HEK293 (cell line): ENCODE results near the gene PCSK1N.

Experiments
- CTCF ChIA-PET: fragments of 350-600 bp; formaldehyde crosslinking; extraction: SDS; loops from one replicate; lab custom pipeline; 2021; ENCODE audit warnings: antibody characterized with exemption; lab: Yijun Ruan, JAX
- POLR2A ChIA-PET: fragments of 300-600 bp; formaldehyde crosslinking; extraction: SDS; loops from one replicate; lab custom pipeline; 2020; ENCODE audit warnings: antibody characterized with exemption, inconsistent platforms; lab: Yijun Ruan, JAX
- H3K27ac ChIP-seq: fragments of 200-500 bp; sonication (Bioruptor generic); 2 replicates; pipeline ENCODE4 v1.5.1; 2014; ENCODE audit warnings: low read depth, low read length, control low read depth, inconsistent platforms; ENCODE audit errors: extremely low read depth
- H3K36me3 ChIP-seq, 2 experiments: fragments of 200-500 bp in 1 of 2; sonication (Bioruptor generic) in 1 of 2; 1 replicate in 1 of 2; 2 replicates in 1 of 2; pipeline ENCODE4 v1.5.1; 2014 to 2017; ENCODE audit warnings: inconsistent platforms in 2 of 2, low read length in 2 of 2; ENCODE audit not compliant: control insufficient read depth in 2 of 2, insufficient read depth in 1 of 2
- H3K4me1 ChIP-seq: fragments of 200-500 bp; sonication (Bioruptor generic); 2 replicates; pipeline ENCODE4 v1.5.1; 2014; ENCODE audit warnings: mild to moderate bottlenecking, low read length, inconsistent platforms; ENCODE audit not compliant: control insufficient read depth, insufficient read depth
- H3K4me3 ChIP-seq: 2 replicates; pipeline ENCODE4 v1.5.1; 2011; ENCODE audit warnings: low read depth, mild to moderate bottlenecking, control low read depth, low read length, moderate library complexity
- H3K9me3 ChIP-seq: fragments of 200-500 bp; sonication (Bioruptor generic); 2 replicates; pipeline ENCODE4 v1.5.1; 2014; ENCODE audit warnings: low read depth, low read length, inconsistent platforms; ENCODE audit not compliant: control insufficient read depth, insufficient read depth
- OSR2 ChIP-seq: fragments of 450-650 bp; formaldehyde crosslinking; IDR thresholded peaks from 2 replicates; pipeline ENCODE4 v1.5.1; 2016; ENCODE audit warnings: missing biosample characterization, missing genetic modification characterization
- YY2 ChIP-seq: fragments of 450-650 bp; formaldehyde crosslinking; IDR thresholded peaks from 2 replicates; pipeline ENCODE4 v1.5.1; 2016; ENCODE audit warnings: missing biosample characterization, missing genetic modification characterization
- ZBTB7A ChIP-seq: fragments of 450-650 bp; formaldehyde crosslinking; IDR thresholded peaks from 2 replicates; pipeline ENCODE4 v1.5.1; 2016; ENCODE audit warnings: low read depth, missing biosample characterization, missing genetic modification characterization
- ZBTB8A ChIP-seq: fragments of 450-650 bp; formaldehyde crosslinking; IDR thresholded peaks from 2 replicates; pipeline ENCODE4 v1.5.1; 2016; ENCODE audit warnings: missing biosample characterization, missing genetic modification characterization
- ZNF155 ChIP-seq: fragments of 450-650 bp; formaldehyde crosslinking; IDR thresholded peaks from 2 replicates; pipeline ENCODE4 v1.5.1; 2016; ENCODE audit warnings: missing biosample characterization, missing genetic modification characterization
- ZNF16 ChIP-seq: fragments of 450-650 bp; formaldehyde crosslinking; IDR thresholded peaks from 2 replicates; pipeline ENCODE4 v1.5.1; 2016; ENCODE audit warnings: low read depth, missing biosample characterization, missing genetic modification characterization
- ZNF239 ChIP-seq: fragments of 450-650 bp; formaldehyde crosslinking; IDR thresholded peaks from 2 replicates; pipeline ENCODE4 v1.5.1; 2016; ENCODE audit warnings: missing biosample characterization, missing genetic modification characterization
- ZNF24 ChIP-seq: fragments of 450-650 bp; formaldehyde crosslinking; IDR thresholded peaks from 2 replicates; pipeline ENCODE4 v1.5.1; 2016; ENCODE audit warnings: missing biosample characterization, missing genetic modification characterization
- ZNF248 ChIP-seq: fragments of 450-650 bp; formaldehyde crosslinking; IDR thresholded peaks from 2 replicates; pipeline ENCODE4 v1.5.1; 2017; ENCODE audit warnings: missing biosample characterization, missing genetic modification characterization
- ZNF292 ChIP-seq: fragments of 450-650 bp; formaldehyde crosslinking; IDR thresholded peaks from 2 replicates; pipeline ENCODE4 v1.5.1; 2016; ENCODE audit warnings: low read depth, missing biosample characterization, missing genetic modification characterization, borderline replicate concordance
- ZNF302 ChIP-seq: fragments of 450-650 bp; formaldehyde crosslinking; IDR thresholded peaks from 2 replicates; pipeline ENCODE4 v1.5.1; 2016; ENCODE audit warnings: missing biosample characterization, missing genetic modification characterization, low read depth
- ZNF391 ChIP-seq: fragments of 450-650 bp; formaldehyde crosslinking; IDR thresholded peaks from 2 replicates; pipeline ENCODE4 v1.5.1; 2016; ENCODE audit warnings: low read depth, missing biosample characterization, missing genetic modification characterization, borderline replicate concordance
- ZNF404 ChIP-seq: fragments of 450-650 bp; formaldehyde crosslinking; IDR thresholded peaks from 2 replicates; pipeline ENCODE4 v1.5.1; 2017; ENCODE audit warnings: missing biosample characterization, missing genetic modification characterization
- ZNF548 ChIP-seq: fragments of 450-650 bp; formaldehyde crosslinking; IDR thresholded peaks from 2 replicates; pipeline ENCODE4 v1.5.1; 2016; ENCODE audit warnings: missing biosample characterization, missing genetic modification characterization
- ZNF549 ChIP-seq: fragments of 450-650 bp; IDR thresholded peaks from 2 replicates; pipeline ENCODE4 v1.5.1; 2018; ENCODE audit warnings: missing biosample characterization, missing genetic modification characterization, mild to moderate bottlenecking, inconsistent platforms, moderate library complexity
- ZNF555 ChIP-seq: fragments of 450-650 bp; formaldehyde crosslinking; conservative IDR thresholded peaks from 2 replicates; pipeline ENCODE4 v1.5.1; 2017; ENCODE audit warnings: missing biosample characterization, mild to moderate bottlenecking, missing genetic modification characterization, inconsistent platforms
- ZNF621 ChIP-seq: fragments of 450-650 bp; formaldehyde crosslinking; IDR thresholded peaks from 2 replicates; pipeline ENCODE4 v1.5.1; 2017; ENCODE audit warnings: missing biosample characterization, missing genetic modification characterization
- ZNF664 ChIP-seq: fragments of 450-650 bp; formaldehyde crosslinking; IDR thresholded peaks from 2 replicates; pipeline ENCODE4 v1.5.1; 2016; ENCODE audit warnings: missing biosample characterization, missing genetic modification characterization
- ZNF670 ChIP-seq: fragments of 450-650 bp; formaldehyde crosslinking; IDR thresholded peaks from 2 replicates; pipeline ENCODE4 v1.5.1; 2016; ENCODE audit warnings: missing biosample characterization, missing genetic modification characterization, low read depth
- ZNF768 ChIP-seq: fragments of 450-650 bp; formaldehyde crosslinking; IDR thresholded peaks from 2 replicates; pipeline ENCODE4 v1.5.1; 2018; ENCODE audit warnings: missing biosample characterization, mild to moderate bottlenecking, missing genetic modification characterization
- TF ChIP-seq, protein P1 (sequence below): fragments of 450-650 bp; formaldehyde crosslinking; IDR thresholded peaks from 2 replicates; pipeline ENCODE4 v1.5.1; 2016; ENCODE audit warnings: missing biosample characterization, missing genetic modification characterization, low read depth
- TF ChIP-seq, protein P2 (sequence below): fragments of 450-650 bp; formaldehyde crosslinking; IDR thresholded peaks from 2 replicates; pipeline ENCODE4 v1.5.1; 2016; ENCODE audit warnings: missing biosample characterization, missing genetic modification characterization
- TF ChIP-seq, protein P3 (sequence below): fragments of 450-650 bp; formaldehyde crosslinking; IDR thresholded peaks from 2 replicates; pipeline ENCODE4 v1.5.1; 2016; ENCODE audit warnings: missing biosample characterization, missing genetic modification characterization
- TF ChIP-seq, protein P4 (sequence below): fragments of 450-650 bp; formaldehyde crosslinking; IDR thresholded peaks from 2 replicates; pipeline ENCODE4 v1.5.1; 2017; ENCODE audit warnings: missing biosample characterization, missing genetic modification characterization
- TF ChIP-seq, protein P5 (sequence below): fragments of 450-650 bp; formaldehyde crosslinking; IDR thresholded peaks from 2 replicates; pipeline ENCODE4 v1.5.1; 2016; ENCODE audit warnings: missing biosample characterization, missing genetic modification characterization
- TF ChIP-seq, protein P6 (sequence below): fragments of 450-650 bp; formaldehyde crosslinking; IDR thresholded peaks from 2 replicates; pipeline ENCODE4 v1.5.1; 2016; ENCODE audit warnings: missing biosample characterization, missing genetic modification characterization

PCSK1N gene

DNA sequence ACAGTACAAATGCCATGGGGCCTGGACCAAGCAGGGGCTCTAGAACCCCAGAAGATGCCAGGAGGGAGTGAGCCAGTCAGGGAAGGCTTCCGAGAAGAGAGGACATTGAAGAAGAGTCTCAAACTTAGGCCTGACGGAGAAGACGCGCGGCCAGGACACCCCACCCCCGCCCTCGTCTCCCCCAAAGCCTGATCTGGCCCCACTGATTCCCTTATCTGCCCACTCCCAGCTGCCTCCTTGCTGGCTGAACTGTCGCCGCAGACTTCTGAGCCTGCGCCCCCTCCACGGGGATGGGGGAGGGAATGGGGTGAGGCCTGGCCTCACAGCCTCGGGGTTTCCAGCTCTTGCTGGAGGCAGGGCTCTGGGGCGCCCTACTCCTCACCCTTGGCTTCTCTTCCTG lies 52.6 kb downstream of the PCSK1N start:
- ChIA-PET CTCF (no interaction called here), POLR2A (no interaction called here)
- TF ChIP-seq, protein P1, sequence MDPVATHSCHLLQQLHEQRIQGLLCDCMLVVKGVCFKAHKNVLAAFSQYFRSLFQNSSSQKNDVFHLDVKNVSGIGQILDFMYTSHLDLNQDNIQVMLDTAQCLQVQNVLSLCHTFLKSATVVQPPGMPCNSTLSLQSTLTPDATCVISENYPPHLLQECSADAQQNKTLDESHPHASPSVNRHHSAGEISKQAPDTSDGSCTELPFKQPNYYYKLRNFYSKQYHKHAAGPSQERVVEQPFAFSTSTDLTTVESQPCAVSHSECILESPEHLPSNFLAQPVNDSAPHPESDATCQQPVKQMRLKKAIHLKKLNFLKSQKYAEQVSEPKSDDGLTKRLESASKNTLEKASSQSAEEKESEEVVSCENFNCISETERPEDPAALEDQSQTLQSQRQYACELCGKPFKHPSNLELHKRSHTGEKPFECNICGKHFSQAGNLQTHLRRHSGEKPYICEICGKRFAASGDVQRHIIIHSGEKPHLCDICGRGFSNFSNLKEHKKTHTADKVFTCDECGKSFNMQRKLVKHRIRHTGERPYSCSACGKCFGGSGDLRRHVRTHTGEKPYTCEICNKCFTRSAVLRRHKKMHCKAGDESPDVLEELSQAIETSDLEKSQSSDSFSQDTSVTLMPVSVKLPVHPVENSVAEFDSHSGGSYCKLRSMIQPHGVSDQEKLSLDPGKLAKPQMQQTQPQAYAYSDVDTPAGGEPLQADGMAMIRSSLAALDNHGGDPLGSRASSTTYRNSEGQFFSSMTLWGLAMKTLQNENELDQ (tag by site-specific recombination), result no peak
- TF ChIP-seq ZNF404 (tag by site-specific recombination) (no peak), ZNF155 (tag by site-specific recombination) (no peak), ZNF16 (tag by site-specific recombination) (no peak), ZNF391 (no peak), ZNF664 (tag by site-specific recombination) (no peak), ZNF548 (tag by site-specific recombination) (no peak), ZBTB8A (tag by site-specific recombination) (no peak), ZNF292 (no peak), ZNF239 (tag by site-specific recombination) (no peak), ZNF621 (tag by site-specific recombination) (no peak), YY2 (no peak), ZNF24 (no peak)
- TF ChIP-seq, protein P2, sequence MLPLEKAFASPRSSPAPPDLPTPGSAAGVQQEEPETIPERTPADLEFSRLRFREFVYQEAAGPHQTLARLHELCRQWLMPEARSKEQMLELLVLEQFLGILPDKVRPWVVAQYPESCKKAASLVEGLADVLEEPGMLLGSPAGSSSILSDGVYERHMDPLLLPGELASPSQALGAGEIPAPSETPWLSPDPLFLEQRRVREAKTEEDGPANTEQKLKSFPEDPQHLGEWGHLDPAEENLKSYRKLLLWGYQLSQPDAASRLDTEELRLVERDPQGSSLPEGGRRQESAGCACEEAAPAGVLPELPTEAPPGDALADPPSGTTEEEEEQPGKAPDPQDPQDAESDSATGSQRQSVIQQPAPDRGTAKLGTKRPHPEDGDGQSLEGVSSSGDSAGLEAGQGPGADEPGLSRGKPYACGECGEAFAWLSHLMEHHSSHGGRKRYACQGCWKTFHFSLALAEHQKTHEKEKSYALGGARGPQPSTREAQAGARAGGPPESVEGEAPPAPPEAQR (tag by site-specific recombination), result no peak
- TF ChIP-seq, protein P3, sequence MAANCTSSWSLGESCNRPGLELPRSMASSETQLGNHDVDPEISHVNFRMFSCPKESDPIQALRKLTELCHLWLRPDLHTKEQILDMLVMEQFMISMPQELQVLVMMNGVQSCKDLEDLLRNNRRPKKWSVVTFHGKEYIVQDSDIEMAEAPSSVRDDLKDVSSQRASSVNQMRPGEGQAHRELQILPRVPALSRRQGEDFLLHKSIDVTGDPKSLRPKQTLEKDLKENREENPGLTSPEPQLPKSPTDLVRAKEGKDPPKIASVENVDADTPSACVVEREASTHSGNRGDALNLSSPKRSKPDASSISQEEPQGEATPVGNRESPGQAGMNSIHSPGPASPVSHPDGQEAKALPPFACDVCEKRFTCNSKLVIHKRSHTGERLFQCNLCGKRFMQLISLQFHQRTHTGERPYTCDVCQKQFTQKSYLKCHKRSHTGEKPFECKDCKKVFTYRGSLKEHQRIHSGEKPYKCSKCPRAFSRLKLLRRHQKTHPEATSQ, result no peak
- TF ChIP-seq, protein P4, sequence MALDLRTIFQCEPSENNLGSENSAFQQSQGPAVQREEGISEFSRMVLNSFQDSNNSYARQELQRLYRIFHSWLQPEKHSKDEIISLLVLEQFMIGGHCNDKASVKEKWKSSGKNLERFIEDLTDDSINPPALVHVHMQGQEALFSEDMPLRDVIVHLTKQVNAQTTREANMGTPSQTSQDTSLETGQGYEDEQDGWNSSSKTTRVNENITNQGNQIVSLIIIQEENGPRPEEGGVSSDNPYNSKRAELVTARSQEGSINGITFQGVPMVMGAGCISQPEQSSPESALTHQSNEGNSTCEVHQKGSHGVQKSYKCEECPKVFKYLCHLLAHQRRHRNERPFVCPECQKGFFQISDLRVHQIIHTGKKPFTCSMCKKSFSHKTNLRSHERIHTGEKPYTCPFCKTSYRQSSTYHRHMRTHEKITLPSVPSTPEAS, result no peak
- TF ChIP-seq, protein P5, sequence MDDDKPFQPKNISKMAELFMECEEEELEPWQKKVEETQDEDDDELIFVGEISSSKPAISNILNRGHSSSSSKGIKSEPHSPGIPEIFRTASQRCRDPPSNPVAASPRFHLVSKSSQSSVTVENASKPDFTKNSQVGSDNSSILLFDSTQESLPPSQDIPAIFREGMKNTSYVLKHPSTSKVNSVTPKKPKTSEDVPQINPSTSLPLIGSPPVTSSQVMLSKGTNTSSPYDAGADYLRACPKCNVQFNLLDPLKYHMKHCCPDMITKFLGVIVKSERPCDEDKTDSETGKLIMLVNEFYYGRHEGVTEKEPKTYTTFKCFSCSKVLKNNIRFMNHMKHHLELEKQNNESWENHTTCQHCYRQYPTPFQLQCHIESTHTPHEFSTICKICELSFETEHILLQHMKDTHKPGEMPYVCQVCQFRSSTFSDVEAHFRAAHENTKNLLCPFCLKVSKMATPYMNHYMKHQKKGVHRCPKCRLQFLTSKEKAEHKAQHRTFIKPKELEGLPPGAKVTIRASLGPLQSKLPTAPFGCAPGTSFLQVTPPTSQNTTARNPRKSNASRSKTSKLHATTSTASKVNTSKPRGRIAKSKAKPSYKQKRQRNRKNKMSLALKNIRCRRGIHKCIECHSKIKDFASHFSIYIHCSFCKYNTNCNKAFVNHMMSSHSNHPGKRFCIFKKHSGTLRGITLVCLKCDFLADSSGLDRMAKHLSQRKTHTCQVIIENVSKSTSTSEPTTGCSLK, result no peak
- H3K4me3 ChIP-seq, result no peak overlapping the region
- no peaks in the 10 kb centered on the region for H3K9me3 ChIP-seq
- no peaks in the 10 kb centered on the region for H3K36me3 ChIP-seq
- no peaks in the 10 kb centered on the region for H3K4me1 ChIP-seq
- no peak overlapping the region for H3K27ac ChIP-seq

DNA sequence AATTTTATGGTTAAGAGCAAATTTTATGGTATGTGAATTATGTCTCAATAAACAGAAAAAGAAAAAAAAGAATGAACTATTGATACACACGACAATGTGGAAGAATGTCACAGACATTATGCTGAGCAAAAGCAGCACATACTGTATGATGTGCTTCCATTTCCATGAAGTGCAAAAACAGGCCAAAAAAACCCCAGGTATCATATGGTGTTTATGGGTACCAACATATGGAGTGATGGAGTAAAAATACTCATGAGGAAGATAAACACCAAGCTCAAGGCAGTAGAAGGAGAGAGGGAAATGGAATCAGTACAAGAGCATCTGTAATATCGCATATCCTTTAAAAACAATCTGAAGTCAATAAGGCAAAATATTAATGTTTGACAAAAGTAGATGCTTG lies 53.2 kb downstream of the PCSK1N start:
- no peaks in the 10 kb centered on the region for H3K36me3 ChIP-seq
- no peaks in the 10 kb centered on the region for H3K9me3 ChIP-seq
- POLR2A ChIA-PET, result no interaction called here
- H3K4me3 ChIP-seq, result no peak overlapping the region
- CTCF ChIA-PET, result no interaction called here
- no peak overlapping the region for H3K27ac ChIP-seq
- no peak for TF ChIP-seq ZNF670 (tag by site-specific recombination)
- TF ChIP-seq ZBTB7A (tag by site-specific recombination), result no peak
- TF ChIP-seq OSR2, result no peak
- TF ChIP-seq ZNF555 (tag by site-specific recombination), result no peak
- TF ChIP-seq ZNF768 (tag by site-specific recombination), result no peak
- TF ChIP-seq, protein P6, sequence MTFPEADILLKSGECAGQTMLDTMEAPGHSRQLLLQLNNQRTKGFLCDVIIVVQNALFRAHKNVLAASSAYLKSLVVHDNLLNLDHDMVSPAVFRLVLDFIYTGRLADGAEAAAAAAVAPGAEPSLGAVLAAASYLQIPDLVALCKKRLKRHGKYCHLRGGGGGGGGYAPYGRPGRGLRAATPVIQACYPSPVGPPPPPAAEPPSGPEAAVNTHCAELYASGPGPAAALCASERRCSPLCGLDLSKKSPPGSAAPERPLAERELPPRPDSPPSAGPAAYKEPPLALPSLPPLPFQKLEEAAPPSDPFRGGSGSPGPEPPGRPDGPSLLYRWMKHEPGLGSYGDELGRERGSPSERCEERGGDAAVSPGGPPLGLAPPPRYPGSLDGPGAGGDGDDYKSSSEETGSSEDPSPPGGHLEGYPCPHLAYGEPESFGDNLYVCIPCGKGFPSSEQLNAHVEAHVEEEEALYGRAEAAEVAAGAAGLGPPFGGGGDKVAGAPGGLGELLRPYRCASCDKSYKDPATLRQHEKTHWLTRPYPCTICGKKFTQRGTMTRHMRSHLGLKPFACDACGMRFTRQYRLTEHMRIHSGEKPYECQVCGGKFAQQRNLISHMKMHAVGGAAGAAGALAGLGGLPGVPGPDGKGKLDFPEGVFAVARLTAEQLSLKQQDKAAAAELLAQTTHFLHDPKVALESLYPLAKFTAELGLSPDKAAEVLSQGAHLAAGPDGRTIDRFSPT (tag by site-specific recombination), result no peak
- TF ChIP-seq ZBTB8A (tag by site-specific recombination), result no peak
- no peak for TF ChIP-seq ZNF239 (tag by site-specific recombination)
- TF ChIP-seq ZNF549 (tag by site-specific recombination), result no peak
- TF ChIP-seq ZNF302, result no peak
- TF ChIP-seq ZNF248, result no peak
- no peaks in the 10 kb centered on the region for H3K4me1 ChIP-seq
